Thyroid gland (tissue), 4 donors: Measurements from ENCODE around the gene CCDC68. TPM values are rescaled to one million over a fixed set of nuclear protein-coding genes. Genes with fewer than 3 reads are reported as not detected.

Experiments used
- DNase-seq, 2 donors: peaks; one replicate each; pipeline ENCODE4 v3.0.0-alpha.2; 2019
- H3K27ac ChIP-seq, 3 donors: fragments of 200-600 bp; sonication (generic); 1 replicate in 2 of 3; 2 replicates in 1 of 3; pipeline ENCODE4 v1.5.1; 2016 to 2019; ENCODE audit warnings: mild to moderate bottlenecking in 1 of 3, moderate library complexity in 1 of 3
- H3K27me3 ChIP-seq: fragments of 200-600 bp; sonication (generic); one replicate; pipeline ENCODE4 v1.5.1; 2019
- H3K36me3 ChIP-seq, 2 donors: fragments of 200-600 bp; sonication (generic); one replicate each; pipeline ENCODE4 v1.5.1; 2016 to 2019
- H3K4me1 ChIP-seq, 2 donors: fragments of 200-600 bp; sonication (generic); one replicate each; pipeline ENCODE4 v1.5.1; 2017 to 2019
- H3K4me3 ChIP-seq, 3 donors: fragments of 200-600 bp; sonication (generic); replicated peaks in 1 of 3; 1 replicate in 2 of 3; 2 replicates in 1 of 3; pipeline ENCODE4 v1.5.1; 2016; ENCODE audit warnings: mild to moderate bottlenecking in 1 of 3
- H3K9me3 ChIP-seq: fragments of 200-600 bp; sonication (generic); one replicate; pipeline ENCODE4 v1.5.1; 2017
- CTCF ChIP-seq, 6 experiments: fragments of 200-600 bp in 3 of 6; fragments of 450-650 bp in 3 of 6; sonication (generic) in 3 of 6; IDR thresholded peaks; one replicate each; pipeline ENCODE4 v1.5.1; 2016 to 2019; ENCODE audit warnings: antibody characterized with exemption in 6 of 6, mild to moderate bottlenecking in 2 of 6, inconsistent platforms in 1 of 6, moderate library complexity in 1 of 6
- POLR2A ChIP-seq, 2 donors: fragments of 450-650 bp; IDR thresholded peaks; one replicate each; pipeline ENCODE4 v1.6.1; 2017; ENCODE audit warnings: antibody characterized with exemption in 2 of 2, mild to moderate bottlenecking in 2 of 2, moderate library complexity in 1 of 2
- WGBS, 2 donors: methylation state at CpG; one replicate each; pipeline ENCODE4 v1.1.5; 2017; 5-methylcytosine and 5-hydroxymethylcytosine counted together
- intact Hi-C: fragments of 100-400 bp; cut with DNase I; formaldehyde crosslinking; loops from one replicate; pipeline ENCODE4 v1.15.1; 2023
- total RNA-seq, 4 donors: library from RNA; depleted of rRNA; stranded (reverse); fragments of >200 nt; gene quantifications; one replicate each; pipeline ENCODE4 v1.2.3, GENCODE V29; 2016

The CCDC68 gene
- total RNA-seq, 4 donors from 2014 or later, result 1.4 to 16.2 (median 3.4) TPM

DNA sequence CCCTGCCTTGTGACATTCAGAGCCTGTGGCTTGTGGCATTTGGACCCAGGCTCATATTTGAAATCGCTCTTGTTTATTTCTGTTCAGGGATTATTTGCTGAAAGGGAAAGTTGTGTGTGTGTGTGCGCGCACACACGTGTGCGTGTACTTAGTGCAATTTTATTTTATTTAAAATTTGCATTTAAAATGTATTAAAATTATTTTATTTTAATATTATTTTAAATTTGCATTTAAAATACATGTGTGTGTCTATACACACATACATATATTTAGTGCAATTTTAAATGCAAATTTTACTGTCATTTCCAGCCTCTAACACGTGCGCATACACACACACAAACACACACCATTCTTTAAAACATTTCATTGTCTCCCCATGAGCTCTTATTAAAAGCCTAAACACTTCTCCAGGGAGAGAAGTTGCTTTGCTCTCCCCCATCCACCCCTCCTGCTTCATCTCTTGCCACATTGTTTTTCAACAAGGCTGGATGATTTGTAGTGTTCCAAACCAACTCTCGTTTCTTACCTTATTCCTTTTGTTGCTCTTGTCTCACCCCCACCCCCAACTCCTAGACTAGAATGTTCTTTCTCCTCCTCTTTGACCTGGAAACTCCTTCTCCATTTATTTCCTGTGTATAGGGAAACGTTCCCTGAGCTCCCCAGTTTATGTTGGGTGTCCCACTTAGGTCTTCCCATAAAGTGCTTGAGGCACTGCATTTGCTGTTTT lies 3.8 kb upstream of the CCDC68 start:
- no peaks in the 10 kb centered on the region for H3K36me3 ChIP-seq
- intact Hi-C loops, result no loop called here
- H3K4me3 ChIP-seq, result no peak overlapping the region
- no peak for TF ChIP-seq POLR2A (IDR thresholded peaks at IDR 0.05)
- no peak for TF ChIP-seq CTCF (IDR thresholded peaks at IDR 0.05)
- peaks cover 7 to 10% of the 10 kb centered on the region in 2 donors for H3K4me1 ChIP-seq
- H3K9me3 ChIP-seq, result no peaks in the 10 kb centered on the region
- no peak for DNase-seq
- 87 to 88% methylated on average over 9 of the region's 9 CpGs for WGBS, 2 donors
- no peak overlapping the region for H3K27ac ChIP-seq
- H3K27me3 ChIP-seq, result no peaks in the 10 kb centered on the region

- no peak for DNase-seq
- Histone ChIP-seq H3K9me3 (no peaks in the 10 kb centered on the region), H3K36me3 (no peaks in the 10 kb centered on the region), H3K27me3 (no peaks in the 10 kb centered on the region), H3K4me3 (no peak overlapping the region), H3K27ac (no peak overlapping the region), H3K4me1 (peaks cover 10 to 14% of the 10 kb centered on the region in 2 donors)
- intact Hi-C loops, result no loop called here
- TF ChIP-seq POLR2A (IDR thresholded peaks at IDR 0.05), result no peak
- no peak for TF ChIP-seq CTCF (IDR thresholded peaks at IDR 0.05)
- WGBS, 2 donors, result 97% methylated on average over 4 of the region's 4 CpGs
Observed at GRCh38 chr18:54961868-54962267, 2.6 kb upstream of the CCDC68 start.

- H3K4me3 ChIP-seq, result no peak overlapping the region
- H3K27me3 ChIP-seq, result no peaks in the 10 kb centered on the region
- TF ChIP-seq CTCF (IDR thresholded peaks at IDR 0.05) (no peak), POLR2A (IDR thresholded peaks at IDR 0.05) (no peak)
- H3K4me1 ChIP-seq, result peaks cover 10 to 14% of the 10 kb centered on the region in 2 donors
- H3K36me3 ChIP-seq, result no peaks in the 10 kb centered on the region
- 38 to 50% methylated on average over 2 of the region's 2 CpGs for WGBS, 2 donors
- DNase-seq, result no peak
- no peaks in the 10 kb centered on the region for H3K9me3 ChIP-seq
- H3K27ac ChIP-seq, result no peak overlapping the region
- intact Hi-C loops, result no loop called here
Observed at GRCh38 chr18:54961016-54961423, 1.8 kb upstream of the CCDC68 start.

DNA sequence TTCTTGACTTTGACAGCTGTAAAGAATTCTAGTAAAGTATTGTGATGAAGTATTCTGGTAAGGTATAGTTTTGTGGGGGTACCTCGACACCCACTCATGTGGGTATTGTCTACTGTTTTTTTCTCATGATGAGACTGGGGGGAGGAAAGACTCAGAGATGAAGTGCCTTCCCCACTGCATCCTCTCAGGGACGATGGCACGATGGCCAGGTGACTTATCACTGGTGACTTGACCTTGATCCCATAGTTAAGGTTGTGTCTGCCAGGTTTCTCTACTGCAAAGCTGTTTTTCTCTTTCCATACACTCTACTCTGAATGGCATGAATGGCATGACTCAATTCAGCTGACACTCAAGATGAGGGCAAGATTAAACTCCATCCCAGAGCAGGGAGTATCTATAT lies 936 bp upstream of the CCDC68 start:
- Histone ChIP-seq H3K27me3 (no peaks in the 10 kb centered on the region), H3K27ac (no peak overlapping the region), H3K4me1 (peaks cover 10 to 14% of the 10 kb centered on the region in 2 donors), H3K36me3 (no peaks in the 10 kb centered on the region), H3K4me3 (no peak overlapping the region), H3K9me3 (no peaks in the 10 kb centered on the region)
- intact Hi-C loops, result no loop called here
- TF ChIP-seq POLR2A (IDR thresholded peaks at IDR 0.05), result no peak
- DNase-seq, result no peak
- 81 to 87% methylated on average over 3 of the region's 3 CpGs for WGBS, 2 donors

- TF ChIP-seq POLR2A (IDR thresholded peaks at IDR 0.05) (no peak), CTCF (IDR thresholded peaks at IDR 0.05) (no peak)
- peaks cover 10 to 14% of the 10 kb centered on the region in 2 donors for H3K4me1 ChIP-seq
- no peaks in the 10 kb centered on the region for H3K9me3 ChIP-seq
- intact Hi-C loops, result no loop called here
- H3K27ac ChIP-seq, result peak overlapping the region in 1 of 3 donors; percentile 62
- no peaks in the 10 kb centered on the region for H3K27me3 ChIP-seq
- WGBS, 2 donors, result 29 to 36% methylated on average over 5 of the region's 5 CpGs
- DNase-seq, result peak; percentile 7 to 16
- no peaks in the 10 kb centered on the region for H3K36me3 ChIP-seq
- no peak overlapping the region for H3K4me3 ChIP-seq
Observed at GRCh38 chr18:54957996-54958395, 1.3 kb downstream of the CCDC68 start.
